Right lobe of liver (tissue), 6 donors: ENCODE data around the gene ADAMTS2. TPM values are rescaled to one million over a fixed set of nuclear protein-coding genes. Genes with fewer than 3 reads are reported as not detected.

ENCODE experiments used
- ATAC-seq, 4 donors: fragments of 200-7000 bp; cut with Tn5 transposase; one replicate each; pipeline ENCODE4 v1.9.1; 2020; ENCODE audit warnings: mild to moderate bottlenecking in 4 of 4, moderate library complexity in 4 of 4
- DNase-seq, 3 donors: peaks; one replicate each; pipeline ENCODE4 v3.0.0-alpha.2; 2020
- H3K27ac ChIP-seq, 3 donors: fragments of 200-600 bp; one replicate each; pipeline ENCODE4 v1.8.0; 2022
- H3K27me3 ChIP-seq, 2 donors: fragments of 200-600 bp; one replicate each; pipeline ENCODE4 v1.8.0; 2022
- H3K36me3 ChIP-seq, 4 donors: fragments of 200-600 bp; sonication (generic) in 1 of 4; one replicate each; pipeline versions ENCODE4 v1.5.1 to v1.8.0; 2017 to 2022; ENCODE audit warnings: control low read depth in 1 of 4
- H3K4me1 ChIP-seq, 4 donors: fragments of 200-600 bp; sonication (generic) in 1 of 4; one replicate each; pipeline versions ENCODE4 v1.5.1 to v1.8.0; 2017 to 2022; ENCODE audit warnings: control low read depth in 1 of 4
- H3K4me3 ChIP-seq, 3 donors: fragments of 200-600 bp; one replicate each; pipeline ENCODE4 v1.8.0; 2022
- H3K9me3 ChIP-seq, 4 donors: fragments of 200-600 bp; sonication (generic) in 1 of 4; one replicate each; pipeline versions ENCODE4 v1.5.1 to v1.8.0; 2017 to 2022; ENCODE audit warnings: control low read depth in 1 of 4
- CTCF ChIP-seq, 4 donors: fragments of 200-600 bp in 3 of 4; fragments of 450-650 bp in 1 of 4; IDR thresholded peaks; one replicate each; pipeline versions ENCODE4 v1.5.1 to v1.8.0; 2016 to 2022; ENCODE audit warnings: antibody characterized with exemption in 4 of 4, mild to moderate bottlenecking in 2 of 4
- POLR2A ChIP-seq: fragments of 450-650 bp; IDR thresholded peaks from one replicate; pipeline ENCODE4 v1.6.1; 2017; ENCODE audit warnings: antibody characterized with exemption, mild to moderate bottlenecking
- WGBS: methylation state at CpG from one replicate; pipeline ENCODE4 v1.1.6; 2018; ENCODE audit warnings: low coverage, low lambda C conversion rate; ENCODE audit not compliant: insufficient coverage; ENCODE audit errors: missing lambda C conversion rate; 5-methylcytosine and 5-hydroxymethylcytosine counted together
- intact Hi-C, 2 donors: fragments of 100-400 bp; cut with DNase I; formaldehyde crosslinking; loops; one replicate each; pipeline versions ENCODE4 v1.11.2 to v1.14.1; 2022
- total RNA-seq, 6 experiments: library from RNA; depleted of rRNA in 2 of 6; stranded (reverse); fragments of >200 nt in 2 of 6; fragmentation: NEBNext Ultra II Directional in 3 of 6; extraction: Animal tissue kit (Norgen Biotek cat#: 25700) in 3 of 6; gene quantifications; one replicate each; pipeline versions ENCODE4 v1.1.0 to v1.2.4, GENCODE V29; 2016 to 2023
- donor health status: DM: no; HTN: yes; CAD: no.
- donor health status: DM: no; HTN: no; CAD: no.
- donor health status: DM: no; HTN: no; CAD: no.
- donor health status: DM: no; HTN: yes; CAD: no.
- donor health status: DM: no; HTN: yes; CAD: no.

Gene ADAMTS2
- total RNA-seq, 6 experiments from 2014 or later: 6.3 to 18.9 (median 13.5) TPM

GRCh38 chr5:179232091-179232735 lies 113.0 kb downstream of the ADAMTS2 start:
- Histone ChIP-seq H3K36me3 (no peaks in the 10 kb centered on the region), H3K4me3 (no peak overlapping the region), H3K27me3 (no peaks in the 10 kb centered on the region), H3K4me1 (no peaks in the 10 kb centered on the region), H3K27ac (no peak overlapping the region), H3K9me3 (no peaks in the 10 kb centered on the region)
- TF ChIP-seq CTCF (IDR thresholded peaks at IDR 0.05): no peak
- no peak for TF ChIP-seq POLR2A
- ATAC-seq (no peak), DNase-seq (peak in 2 of 3 donors; percentile 19)
- intact Hi-C loops: no loop called here
- 53% methylated on average over 16 of the region's 17 CpGs for whole genome bisulfite sequencing

- ATAC-seq (no peak), DNase-seq (peak in 2 of 3 donors; percentile 28 to 32)
- TF ChIP-seq POLR2A (no peak), CTCF (IDR thresholded peaks at IDR 0.05) (no peak)
- 73% methylated on average over 9 of the region's 14 CpGs for WGBS
- no peaks in the 10 kb centered on the region for H3K36me3 ChIP-seq
- intact Hi-C loops: no loop called here
- no peaks in the 10 kb centered on the region for H3K4me1 ChIP-seq
- H3K27me3 ChIP-seq: no peaks in the 10 kb centered on the region
- H3K9me3 ChIP-seq: no peaks in the 10 kb centered on the region
- H3K4me3 ChIP-seq: no peak overlapping the region
- H3K27ac ChIP-seq: no peak overlapping the region
Measured at GRCh38 chr5:179231309-179231708, 114.0 kb downstream of the ADAMTS2 start.

- no peaks in the 10 kb centered on the region for H3K9me3 ChIP-seq
- 28% methylated on average over 3 of the region's 9 CpGs for WGBS
- H3K4me1 ChIP-seq: no peaks in the 10 kb centered on the region
- H3K36me3 ChIP-seq: no peaks in the 10 kb centered on the region
- DNase-seq (peak in 2 of 3 donors; percentile 33 to 39), ATAC-seq (no peak)
- H3K27me3 ChIP-seq: no peaks in the 10 kb centered on the region
- intact Hi-C loops: no loop called here
- H3K4me3 ChIP-seq: no peak overlapping the region
- TF ChIP-seq POLR2A (no peak), CTCF (IDR thresholded peaks at IDR 0.05) (no peak)
- H3K27ac ChIP-seq: no peak overlapping the region
Measured at GRCh38 chr5:179230061-179230461, 115.2 kb downstream of the ADAMTS2 start.

GRCh38 chr5:179229331-179229831 lies 115.9 kb downstream of the ADAMTS2 start:
- Histone ChIP-seq H3K4me3 (no peak overlapping the region), H3K36me3 (no peaks in the 10 kb centered on the region), H3K9me3 (no peaks in the 10 kb centered on the region), H3K4me1 (no peaks in the 10 kb centered on the region), H3K27me3 (no peaks in the 10 kb centered on the region), H3K27ac (no peak overlapping the region)
- WGBS: 72% methylated on average over 7 of the region's 20 CpGs
- intact Hi-C loops: no loop called here
- ATAC-seq (no peak), DNase-seq (peak in 2 of 3 donors; percentile 22 to 29)
- no peak for TF ChIP-seq CTCF (IDR thresholded peaks at IDR 0.05)
- TF ChIP-seq POLR2A: no peak
